NCI-H524 (cell line): Measurements from ENCODE around the gene SLC26A4.

Source experiments
- DNase-seq, 2 experiments: peaks; one replicate each; lab custom pipeline; 2025; lab: John Stamatoyannopoulos, UW

SLC26A4 gene

GRCh38 chr7:107661081-107661864, 645 bp downstream of the SLC26A4 start:
- peak; percentile 20 to 60 for DNase-seq

GRCh38 chr7:107661865-107662379, 1.3 kb downstream of the SLC26A4 start:
- no peak for DNase-seq

DNA sequence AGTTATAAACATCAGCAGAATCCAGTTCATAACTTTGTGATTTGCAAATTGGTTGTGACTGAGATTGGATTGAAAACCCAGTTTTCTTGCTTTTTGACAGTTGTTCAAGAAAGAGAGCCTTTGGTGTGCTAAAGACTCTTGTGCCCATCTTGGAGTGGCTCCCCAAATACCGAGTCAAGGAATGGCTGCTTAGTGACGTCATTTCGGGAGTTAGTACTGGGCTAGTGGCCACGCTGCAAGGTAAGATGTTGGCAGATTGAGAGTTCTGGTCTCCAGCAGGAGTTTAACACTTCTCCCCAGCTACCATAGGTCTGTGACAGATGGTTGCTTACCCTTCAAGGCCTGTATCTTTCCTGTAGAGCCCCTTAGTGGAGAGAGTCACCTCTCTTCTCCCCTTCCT, 2.6 kb downstream of the SLC26A4 start:
- DNase-seq: peak; percentile 15 to 60

DNA sequence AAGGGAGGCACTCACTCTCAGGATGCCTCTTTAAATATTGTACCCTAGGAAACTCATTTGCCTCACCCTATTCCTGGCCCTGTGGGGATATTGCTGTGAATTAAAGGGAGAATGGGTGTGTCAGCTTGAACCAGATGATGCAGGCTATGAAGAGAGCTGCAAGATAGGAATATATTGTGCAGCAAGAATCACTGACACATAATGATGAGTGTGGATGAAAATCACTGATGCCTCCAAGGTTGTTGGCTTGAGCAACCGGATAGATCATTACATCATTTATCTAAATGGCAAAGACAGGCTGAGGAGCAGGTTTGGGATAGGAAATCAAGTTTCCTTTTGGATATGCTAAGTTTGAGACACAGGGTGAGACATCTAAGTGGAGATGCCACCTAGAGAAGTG, 6.2 kb downstream of the SLC26A4 start:
- no peak for DNase-seq

DNA sequence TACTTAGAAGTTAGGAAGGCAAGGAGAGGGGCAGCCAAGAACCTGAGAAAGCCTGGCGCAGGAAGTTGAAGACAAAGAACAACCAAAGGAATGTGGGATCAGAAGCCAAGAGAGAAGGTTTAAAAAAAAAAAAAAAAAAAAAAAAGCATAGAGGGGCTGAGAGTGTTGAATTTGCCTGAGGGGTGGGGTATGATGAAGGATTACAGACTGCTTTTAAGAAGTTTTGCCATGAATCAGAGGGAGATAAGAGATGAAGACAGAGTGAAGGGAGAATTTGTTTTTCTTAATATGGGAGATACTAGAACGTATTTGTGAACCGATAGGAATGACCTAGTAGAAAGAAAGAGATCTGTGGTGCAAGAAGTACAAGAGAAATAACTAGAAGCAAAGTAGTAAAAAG, 6.7 kb downstream of the SLC26A4 start:
- DNase-seq: no peak

DNA sequence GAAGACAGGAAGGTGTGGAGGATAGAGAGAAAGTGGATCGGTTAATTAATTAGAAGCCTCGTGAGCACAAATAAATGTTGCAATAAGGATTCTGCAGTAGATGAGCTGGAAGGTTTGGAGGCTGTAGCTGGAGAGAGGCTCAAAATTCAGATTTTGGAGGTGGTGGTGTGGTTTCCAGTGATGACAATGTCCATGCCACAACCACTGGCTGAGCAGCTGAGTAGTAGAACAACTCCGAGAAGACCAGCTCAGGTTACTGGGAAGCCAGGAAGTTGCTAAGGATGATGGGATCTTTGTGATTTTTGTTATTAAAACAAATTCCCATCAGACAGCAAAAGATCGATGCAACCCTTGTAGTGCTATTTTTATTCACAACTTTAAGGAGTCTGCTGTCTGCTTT, 7.7 kb downstream of the SLC26A4 start:
- no peak for DNase-seq

- DNase-seq: no peak
Observed at GRCh38 chr7:107672183-107672582, 11.6 kb downstream of the SLC26A4 start.

- no peak for DNase-seq
Observed at GRCh38 chr7:107676249-107676648, 15.6 kb downstream of the SLC26A4 start.

DNA sequence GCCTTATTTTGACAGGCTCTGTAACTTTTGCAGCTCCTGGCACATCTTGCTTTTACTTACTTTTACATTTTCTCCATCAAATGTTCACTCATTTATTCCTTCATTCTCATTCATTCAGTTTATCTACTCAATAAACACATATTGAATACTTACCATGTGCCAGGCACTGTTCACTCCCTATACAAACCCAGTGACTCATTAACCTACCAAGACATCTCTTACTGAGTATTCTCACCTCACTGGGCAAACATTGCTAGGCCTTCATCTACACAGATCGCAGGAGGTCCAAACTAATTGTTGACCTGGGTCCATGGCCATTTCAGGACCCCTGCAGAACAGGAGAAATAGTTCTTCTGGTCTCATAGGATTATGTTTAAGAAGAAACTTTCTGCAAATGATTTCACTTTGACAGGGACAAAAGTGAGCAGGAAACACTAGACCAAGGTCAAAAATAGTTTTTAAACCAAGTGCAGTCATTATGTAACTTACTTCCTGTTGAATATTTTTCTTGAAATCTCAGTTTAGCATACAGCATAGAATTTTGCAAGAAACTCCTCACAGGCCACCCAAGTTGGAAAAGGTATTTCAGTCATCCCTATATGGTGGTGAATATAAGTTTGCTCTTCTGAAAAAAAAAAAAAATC, 17.6 kb downstream of the SLC26A4 start:
- no peak for DNase-seq

DNA sequence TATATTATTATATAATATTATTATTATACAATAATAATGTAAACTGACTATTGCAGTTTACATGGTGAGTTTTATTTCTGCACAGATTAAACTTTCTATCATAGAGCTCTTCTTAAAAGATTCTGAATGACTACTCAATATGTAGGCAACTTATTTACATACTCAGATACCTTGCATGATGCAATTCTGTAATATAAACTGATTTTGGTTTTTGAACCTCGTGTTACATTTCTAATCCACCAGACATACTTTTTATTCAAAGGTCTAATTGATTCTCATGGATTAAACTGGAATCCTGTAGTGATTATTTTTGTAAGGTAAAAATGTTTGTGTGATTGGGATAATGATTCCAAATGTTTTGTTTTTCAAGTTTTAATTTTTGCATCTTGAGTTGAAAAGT, 19.9 kb downstream of the SLC26A4 start:
- DNase-seq: no peak

- no peak for DNase-seq
Observed at GRCh38 chr7:107682886-107683285, 22.3 kb downstream of the SLC26A4 start.

- DNase-seq: no peak
Observed at GRCh38 chr7:107684287-107684686, 23.7 kb downstream of the SLC26A4 start.

DNA sequence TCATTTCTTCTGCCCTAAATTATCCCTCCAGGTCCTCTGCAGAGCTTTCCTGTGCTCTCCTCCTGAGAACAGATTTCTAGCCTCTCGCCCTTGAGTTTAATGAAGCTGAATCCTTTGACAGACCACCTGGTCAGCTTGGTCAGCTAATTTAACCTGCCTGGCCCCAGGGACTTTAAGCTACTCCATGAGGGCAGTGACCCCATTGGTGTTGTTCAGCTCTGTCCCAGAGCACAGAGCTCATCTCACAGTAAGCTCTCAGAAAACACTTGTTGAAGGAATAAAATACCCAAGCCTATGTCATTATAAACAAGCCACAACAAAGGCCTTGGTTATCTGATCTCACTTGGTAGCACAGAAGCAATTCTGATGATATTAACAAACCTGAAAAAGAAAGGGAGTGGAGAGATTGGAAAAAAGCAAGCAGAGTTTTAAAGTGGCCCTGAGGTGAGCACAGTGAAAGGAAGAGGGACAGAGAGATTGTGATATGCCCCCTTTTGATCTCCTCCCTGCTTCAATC, 24.4 kb downstream of the SLC26A4 start:
- DNase-seq: no peak

DNA sequence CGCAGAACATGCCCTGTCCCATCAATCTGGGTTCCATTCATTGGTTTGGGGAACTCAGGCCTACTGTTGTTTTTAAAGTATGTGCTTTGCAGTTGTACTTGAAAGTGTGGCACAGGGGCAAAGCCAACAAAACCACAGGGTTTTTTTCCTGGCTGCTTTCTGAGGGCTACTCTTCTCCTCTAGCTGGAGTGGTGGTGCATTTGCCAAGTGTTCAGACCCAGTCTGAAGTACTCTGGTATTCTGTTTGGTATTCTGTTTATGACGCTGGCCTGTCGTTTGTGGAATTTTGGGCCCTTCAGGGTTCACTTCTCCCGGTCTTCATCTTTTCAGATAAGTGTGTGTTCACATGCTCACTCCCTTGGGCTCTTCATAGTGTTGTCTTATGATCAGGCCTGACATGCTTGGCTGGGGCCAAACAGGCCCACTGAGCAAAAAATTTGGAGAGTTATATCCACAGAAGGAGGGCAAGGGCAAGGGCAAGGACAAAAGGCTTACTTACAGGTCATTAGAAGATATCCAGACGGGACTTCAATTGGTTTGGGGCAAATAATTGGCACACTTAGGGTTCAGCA, 26.3 kb downstream of the SLC26A4 start:
- no peak for DNase-seq

DNA sequence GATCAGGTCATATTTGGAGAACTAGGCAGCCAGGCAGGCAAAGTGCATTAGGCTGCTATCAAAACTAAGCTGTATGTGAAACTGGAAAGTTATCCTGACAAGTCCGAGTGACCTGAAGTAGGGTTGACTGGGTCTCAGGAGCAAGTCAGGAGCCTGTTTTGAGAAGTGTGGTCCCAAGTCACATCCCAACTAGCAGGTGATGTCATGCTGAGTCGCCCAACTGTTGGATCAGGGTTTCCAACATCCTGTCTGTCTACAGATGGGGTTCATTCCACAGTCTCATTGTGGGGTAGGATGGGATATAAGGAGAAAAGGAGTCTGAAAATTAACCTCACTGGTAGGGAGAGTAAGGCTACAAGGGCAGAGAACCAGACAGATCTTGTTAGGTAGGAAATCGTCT, 27.0 kb downstream of the SLC26A4 start:
- no peak for DNase-seq

- no peak for DNase-seq
Observed at GRCh38 chr7:107689553-107689952, 28.9 kb downstream of the SLC26A4 start.

DNA sequence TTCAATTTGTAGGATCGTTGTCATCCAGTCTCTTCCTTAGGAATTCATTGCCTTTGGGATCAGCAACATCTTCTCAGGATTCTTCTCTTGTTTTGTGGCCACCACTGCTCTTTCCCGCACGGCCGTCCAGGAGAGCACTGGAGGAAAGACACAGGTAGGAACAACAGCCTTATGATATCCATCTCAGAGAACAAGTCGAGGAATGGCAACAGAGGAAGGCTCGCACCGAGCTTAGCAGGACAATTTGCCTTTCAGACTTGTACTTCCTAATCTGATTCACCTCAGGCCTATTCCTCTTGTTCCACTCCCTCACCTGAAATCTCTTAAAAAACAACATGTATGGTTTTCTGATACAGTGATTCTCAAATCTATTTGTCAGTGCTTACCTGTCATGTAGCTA, 29.5 kb downstream of the SLC26A4 start:
- no peak for DNase-seq

- peak; percentile 56 to 75 for DNase-seq
Observed at GRCh38 chr7:107690611-107691010, 30.0 kb downstream of the SLC26A4 start.

GRCh38 chr7:107691716-107692115, 31.1 kb downstream of the SLC26A4 start:
- DNase-seq: peak in 1 of 2 experiments; percentile 7

- DNase-seq: no peak
Observed at GRCh38 chr7:107692501-107692900, 31.9 kb downstream of the SLC26A4 start.

DNA sequence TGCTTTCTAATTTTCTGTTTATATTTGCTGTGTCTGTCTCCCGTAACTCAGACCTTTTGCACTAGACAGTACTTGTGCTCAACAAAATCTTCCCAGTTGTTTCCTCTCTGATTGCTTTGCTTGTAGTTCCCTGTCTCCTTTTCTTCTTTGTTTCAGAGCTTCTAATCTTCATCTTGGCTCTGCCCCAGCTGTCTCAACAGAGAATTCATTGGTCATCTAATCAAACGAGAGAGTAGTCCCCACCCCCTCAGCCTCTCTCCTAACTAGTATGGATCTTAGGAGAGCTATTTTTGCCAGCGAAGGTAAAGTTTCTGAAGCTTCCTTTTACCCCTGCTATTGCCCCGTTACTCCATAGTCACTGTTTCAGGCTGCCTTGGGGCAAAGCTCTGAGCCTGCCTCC, 32.8 kb downstream of the SLC26A4 start:
- DNase-seq: no peak

GRCh38 chr7:107694386-107694785, 33.8 kb downstream of the SLC26A4 start:
- no peak for DNase-seq
